Kasumi-1 (cell line): ENCODE data around the gene ZNF101.

Experiments used
- DNase-seq, 2 experiments: peaks; one replicate each; lab custom pipeline; 2025; lab: John Stamatoyannopoulos, UW

ZNF101 gene

DNA sequence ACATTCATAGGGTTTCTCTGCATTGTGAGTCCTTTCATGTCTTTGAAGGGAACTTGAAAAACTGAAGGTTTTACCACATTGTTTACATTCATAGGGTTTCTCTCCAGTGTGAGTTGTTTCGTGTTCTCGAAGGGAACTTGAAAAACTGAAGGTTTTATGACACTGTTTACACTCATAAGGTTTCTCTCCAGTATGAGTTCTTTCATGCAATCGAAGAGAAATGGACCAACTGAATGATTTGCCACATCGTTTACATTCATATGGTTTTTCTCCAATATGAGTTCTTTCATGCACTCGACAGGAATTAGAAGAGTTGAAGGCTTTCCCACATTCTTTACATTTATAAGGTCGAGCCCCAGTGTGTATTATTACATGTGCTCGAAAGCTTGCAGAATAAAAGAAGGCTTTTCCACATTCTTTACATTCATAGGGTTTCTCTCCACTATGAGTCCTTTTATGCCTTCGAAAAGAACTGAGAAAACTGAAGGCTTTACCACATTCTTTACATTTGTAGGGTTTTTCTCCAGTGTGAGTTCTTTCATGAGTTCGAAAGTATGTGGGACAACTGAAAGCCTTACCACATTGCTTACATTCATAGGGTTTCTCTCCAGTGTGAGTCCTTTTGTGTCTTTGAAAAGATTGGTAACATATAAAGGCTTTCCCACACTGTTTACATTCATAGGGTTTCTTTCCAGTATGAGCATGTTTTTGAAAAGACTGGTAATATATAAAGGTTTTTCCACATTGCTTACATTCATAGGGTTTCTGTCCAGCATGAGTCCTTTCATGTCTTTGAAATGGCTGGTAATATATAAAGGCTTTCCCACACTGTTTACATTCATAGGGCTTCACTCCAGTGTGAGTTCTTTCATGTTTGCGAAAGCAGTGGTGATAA lies 43.5 kb downstream of the ZNF101 start:
- no peak for DNase-seq

DNA sequence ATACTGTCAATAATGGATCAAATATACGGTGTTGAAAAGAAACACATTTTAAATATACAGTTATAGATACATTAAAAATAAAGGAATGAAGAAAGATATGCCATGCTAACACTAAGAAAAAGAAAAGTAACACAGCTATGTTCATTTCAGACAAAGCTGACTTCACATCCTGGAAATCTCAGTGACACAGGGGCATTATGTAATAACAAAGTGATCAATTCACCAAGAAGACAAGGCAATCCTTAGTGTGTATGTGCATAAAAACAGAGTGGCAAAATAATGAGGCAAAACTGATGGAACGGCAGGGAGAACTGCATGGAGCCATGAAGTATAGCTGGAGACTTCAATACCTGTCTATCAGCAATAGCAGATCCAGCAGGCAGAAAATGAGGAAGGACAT lies 51.2 kb downstream of the ZNF101 start:
- no peak for DNase-seq

DNA sequence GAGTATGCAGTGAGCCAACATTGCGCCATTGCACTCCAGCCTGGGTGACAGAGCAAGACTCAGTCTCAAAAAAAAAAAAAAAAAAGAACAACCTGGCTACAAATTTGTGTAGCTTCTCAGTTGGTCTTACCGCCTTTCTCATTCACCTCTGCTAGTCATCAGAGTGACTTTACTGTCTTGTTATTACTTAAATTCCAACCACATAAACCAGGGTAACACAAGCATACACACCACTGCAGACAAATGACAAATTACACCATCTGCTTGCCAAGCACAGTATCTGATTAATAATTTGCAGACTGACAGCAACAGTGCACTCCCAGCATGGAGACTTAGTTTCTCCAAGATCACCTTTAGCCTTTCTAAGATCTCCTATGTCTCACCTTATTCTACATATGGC lies 53.3 kb downstream of the ZNF101 start:
- DNase-seq = no peak

DNA sequence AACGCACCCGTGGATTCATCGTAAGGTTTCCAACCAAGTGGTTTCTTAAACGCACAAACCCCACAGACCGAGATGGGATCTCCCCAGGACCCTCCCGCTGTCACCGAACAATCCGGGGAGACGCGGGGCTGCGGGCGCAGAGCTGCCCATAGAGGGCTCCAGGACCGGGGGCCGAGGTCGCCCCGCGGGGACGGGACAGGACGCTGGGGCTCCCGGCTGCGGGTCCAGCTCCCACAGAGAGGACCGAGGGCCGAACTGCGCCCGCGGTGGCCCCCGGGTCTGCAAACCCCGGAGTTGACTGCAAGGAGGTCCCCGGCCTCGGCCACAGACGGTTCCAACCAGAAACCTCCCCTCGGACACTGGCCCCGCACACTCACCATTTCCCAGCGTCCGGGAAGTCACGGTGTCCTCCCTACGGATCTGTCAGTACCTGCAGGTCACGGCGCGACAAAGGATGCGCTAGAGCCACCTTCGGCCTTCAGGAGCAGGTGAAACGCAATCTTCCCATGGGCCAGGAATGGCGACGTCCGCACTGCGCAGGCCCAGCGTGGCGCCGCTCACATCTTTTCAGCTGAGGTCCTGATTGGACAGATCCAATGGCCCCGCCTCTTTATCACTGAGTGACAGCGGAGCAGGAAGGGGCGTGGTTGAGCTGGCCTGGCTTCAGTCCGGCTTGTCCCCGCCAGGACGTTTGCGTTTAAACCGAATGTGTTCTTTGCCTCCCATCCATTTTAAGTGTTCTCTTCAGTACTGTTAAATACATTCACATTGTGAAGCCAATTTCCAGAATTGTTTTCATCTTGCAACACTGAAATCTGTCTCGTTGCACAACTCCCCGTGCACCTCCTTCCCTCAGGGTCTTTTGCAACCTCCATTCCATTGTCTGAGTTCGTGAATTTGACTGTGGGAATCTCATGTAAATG lies 64.2 kb downstream of the ZNF101 start, which contains the start of gene ZNF14:
Gene ZNF14 (minus strand): TSS at position 534 of the 923 bp plus-strand sequence. CDS start 154 bp downstream, at position 380.
- DNase-seq = peak; percentile 91 to 92
